DND-41 (cell line): ENCODE measurements around the gene MESD.

Source experiments
- ATAC-seq: fragments of 200-7000 bp; cut with Tn5 transposase; 3 replicates; pipeline ENCODE4 v1.9.1; 2021; ENCODE audit warnings: low read depth; ENCODE audit not compliant: insufficient read depth
- DNase-seq: peaks from one replicate; pipeline ENCODE4 v3.0.0-alpha.2; 2020
- H2AFZ ChIP-seq: 2 replicates; pipeline ENCODE4 v1.6.0; 2012; ENCODE audit warnings: low read depth, low read length
- H3K27ac ChIP-seq: 2 replicates; pipeline ENCODE4 v1.5.1; 2012; ENCODE audit warnings: low read length, inconsistent platforms
- H3K27me3 ChIP-seq: fragments of 200-600 bp; sonication (generic); 2 replicates; pipeline ENCODE4 v1.6.0; 2012; ENCODE audit warnings: low read length, mild to moderate bottlenecking, inconsistent platforms; ENCODE audit not compliant: insufficient read depth, poor library complexity
- H3K36me3 ChIP-seq: 2 replicates; pipeline ENCODE4 v1.5.1; 2012; ENCODE audit warnings: low read length, inconsistent platforms; ENCODE audit not compliant: insufficient read depth
- H3K4me1 ChIP-seq: 2 replicates; pipeline ENCODE4 v1.5.1; 2012; ENCODE audit warnings: mild to moderate bottlenecking, low read length; ENCODE audit not compliant: insufficient read depth
- H3K4me2 ChIP-seq: 2 replicates; pipeline ENCODE4 v1.6.0; 2012; ENCODE audit warnings: mild to moderate bottlenecking, moderate library complexity, low read length, inconsistent platforms; ENCODE audit not compliant: insufficient read depth
- H3K4me3 ChIP-seq, 2 experiments: fragments of 200-600 bp in 1 of 2; shearing (Covaris generic) in 1 of 2; 2 replicates each; pipeline ENCODE4 v1.5.1; 2012 to 2016; ENCODE audit warnings: inconsistent platforms in 2 of 2, low read length in 2 of 2, mild to moderate bottlenecking in 2 of 2, low read depth in 1 of 2, moderate library complexity in 1 of 2
- H3K79me2 ChIP-seq: 2 replicates; pipeline ENCODE4 v1.6.0; 2012; ENCODE audit warnings: low read length, inconsistent platforms; ENCODE audit not compliant: insufficient read depth
- H3K9ac ChIP-seq: 2 replicates; pipeline ENCODE4 v1.6.0; 2012; ENCODE audit warnings: low read depth, mild to moderate bottlenecking, inconsistent platforms, low read length, moderate library complexity
- H3K9me3 ChIP-seq: 2 replicates; pipeline ENCODE4 v1.5.1; 2012; ENCODE audit warnings: low read length, moderate library complexity, mild to moderate bottlenecking, inconsistent platforms; ENCODE audit not compliant: insufficient read depth, severe bottlenecking
- H4K20me1 ChIP-seq: 2 replicates; pipeline ENCODE4 v1.6.0; 2012; ENCODE audit warnings: low read length; ENCODE audit not compliant: insufficient read depth
- EZH2 ChIP-seq: IDR thresholded peaks from 3 replicates; pipeline ENCODE4 v1.6.1; 2012; ENCODE audit warnings: borderline replicate concordance, low read depth, mild to moderate bottlenecking, moderate library complexity, low read length, inconsistent platforms; ENCODE audit not compliant: severe bottlenecking
- TF ChIP-seq, protein P1 (sequence below): IDR thresholded peaks from 2 replicates; pipeline ENCODE4 v1.5.1; 2012; ENCODE audit warnings: borderline replicate concordance, low read length, moderate library complexity, mild to moderate bottlenecking; ENCODE audit not compliant: poor library complexity, severe bottlenecking; ENCODE audit errors: extremely low read depth

MESD gene

DNA sequence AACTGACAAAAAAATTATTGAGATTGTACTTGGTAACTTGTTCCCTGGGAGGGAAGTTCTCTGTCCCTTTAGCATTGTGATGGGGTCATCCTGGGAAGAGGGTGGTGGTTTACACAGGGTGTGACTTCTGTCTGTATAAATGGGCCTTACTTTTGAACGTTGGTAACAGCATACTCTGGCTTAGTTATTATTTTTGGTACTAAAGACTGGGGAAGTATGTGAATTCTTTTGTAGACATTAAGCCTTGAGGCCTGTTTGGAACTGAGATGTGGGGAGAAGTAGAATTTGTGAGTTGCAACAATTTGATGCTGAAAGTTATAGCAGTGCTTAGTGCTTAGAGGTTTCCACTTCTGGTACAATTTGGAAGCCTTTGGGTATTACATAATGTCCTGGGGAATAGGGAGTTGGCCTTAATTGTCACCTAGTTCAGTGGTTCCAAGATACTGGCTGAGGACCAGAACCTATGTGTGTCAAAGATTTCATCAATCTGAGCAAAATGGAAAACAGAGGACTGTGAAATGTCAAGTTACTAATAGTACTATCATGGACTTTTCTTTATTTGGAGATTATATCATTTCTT lies 27.0 kb upstream of the MESD start:
- Histone ChIP-seq H4K20me1 (no peaks in the 10 kb centered on the region), H3K27ac (no peak overlapping the region), H3K79me2 (no peaks in the 10 kb centered on the region), H3K9me3 (no peaks in the 10 kb centered on the region), H3K27me3 (no peaks in the 10 kb centered on the region), H3K9ac (no peak overlapping the region), H3K4me3 (no peak overlapping the region), H2AFZ (no peak overlapping the region), H3K4me1 (no peaks in the 10 kb centered on the region), H3K36me3 (no peaks in the 10 kb centered on the region), H3K4me2 (no peak overlapping the region)
- no peak for TF ChIP-seq EZH2
- TF ChIP-seq, protein P1, sequence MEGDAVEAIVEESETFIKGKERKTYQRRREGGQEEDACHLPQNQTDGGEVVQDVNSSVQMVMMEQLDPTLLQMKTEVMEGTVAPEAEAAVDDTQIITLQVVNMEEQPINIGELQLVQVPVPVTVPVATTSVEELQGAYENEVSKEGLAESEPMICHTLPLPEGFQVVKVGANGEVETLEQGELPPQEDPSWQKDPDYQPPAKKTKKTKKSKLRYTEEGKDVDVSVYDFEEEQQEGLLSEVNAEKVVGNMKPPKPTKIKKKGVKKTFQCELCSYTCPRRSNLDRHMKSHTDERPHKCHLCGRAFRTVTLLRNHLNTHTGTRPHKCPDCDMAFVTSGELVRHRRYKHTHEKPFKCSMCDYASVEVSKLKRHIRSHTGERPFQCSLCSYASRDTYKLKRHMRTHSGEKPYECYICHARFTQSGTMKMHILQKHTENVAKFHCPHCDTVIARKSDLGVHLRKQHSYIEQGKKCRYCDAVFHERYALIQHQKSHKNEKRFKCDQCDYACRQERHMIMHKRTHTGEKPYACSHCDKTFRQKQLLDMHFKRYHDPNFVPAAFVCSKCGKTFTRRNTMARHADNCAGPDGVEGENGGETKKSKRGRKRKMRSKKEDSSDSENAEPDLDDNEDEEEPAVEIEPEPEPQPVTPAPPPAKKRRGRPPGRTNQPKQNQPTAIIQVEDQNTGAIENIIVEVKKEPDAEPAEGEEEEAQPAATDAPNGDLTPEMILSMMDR = no peak
- no peak for DNase-seq
- no peak for ATAC-seq

DNA sequence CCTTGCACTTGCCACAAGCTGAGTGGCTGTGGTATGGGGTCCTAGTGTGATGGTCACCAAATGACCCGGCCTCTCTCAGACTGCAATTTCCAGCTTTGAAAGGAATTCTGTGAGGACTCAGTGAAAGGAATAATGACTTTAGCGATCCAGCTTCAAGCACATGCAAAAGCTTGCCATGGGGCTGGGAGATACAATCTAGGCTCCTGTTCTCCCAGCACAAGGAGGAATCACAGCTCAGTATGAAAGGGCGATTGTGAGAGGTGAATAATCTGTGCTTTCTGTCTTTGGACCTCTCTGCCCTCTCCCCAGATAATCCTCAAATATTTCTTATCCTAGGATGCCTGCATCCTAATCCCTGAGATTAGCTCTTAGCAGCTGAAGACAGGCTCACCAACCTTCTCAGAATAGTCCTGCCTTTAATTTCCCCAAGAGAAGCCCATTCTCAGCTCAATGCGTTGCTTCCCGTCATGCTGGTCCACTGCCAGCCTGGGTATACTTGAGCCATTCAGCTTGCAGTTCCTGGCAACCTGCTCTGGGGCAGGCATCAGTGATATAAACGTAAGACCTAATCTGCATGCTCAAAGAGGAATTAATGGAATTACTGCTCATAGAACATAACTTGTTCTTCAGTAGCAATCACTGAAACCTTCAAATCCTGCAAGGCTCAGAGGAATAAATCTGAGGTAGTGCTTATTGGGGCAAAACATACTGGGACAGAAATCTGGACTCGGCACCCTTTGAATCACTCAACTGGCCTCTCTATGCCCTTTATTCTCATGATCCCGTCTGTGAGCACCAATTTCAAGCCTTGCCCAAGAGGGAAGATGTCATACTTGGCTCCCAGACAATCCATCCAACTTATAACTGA lies 26.2 kb upstream of the MESD start:
- TF ChIP-seq, protein P1 = no peak
- TF ChIP-seq EZH2 = no peak
- DNase-seq (no peak), ATAC-seq (no peak)
- Histone ChIP-seq H3K36me3 (no peaks in the 10 kb centered on the region), H2AFZ (no peak overlapping the region), H3K27me3 (no peaks in the 10 kb centered on the region), H3K4me2 (no peak overlapping the region), H4K20me1 (no peaks in the 10 kb centered on the region), H3K4me3 (no peak overlapping the region), H3K9me3 (no peaks in the 10 kb centered on the region), H3K27ac (no peak overlapping the region), H3K9ac (no peak overlapping the region), H3K4me1 (no peaks in the 10 kb centered on the region), H3K79me2 (no peaks in the 10 kb centered on the region)

DNA sequence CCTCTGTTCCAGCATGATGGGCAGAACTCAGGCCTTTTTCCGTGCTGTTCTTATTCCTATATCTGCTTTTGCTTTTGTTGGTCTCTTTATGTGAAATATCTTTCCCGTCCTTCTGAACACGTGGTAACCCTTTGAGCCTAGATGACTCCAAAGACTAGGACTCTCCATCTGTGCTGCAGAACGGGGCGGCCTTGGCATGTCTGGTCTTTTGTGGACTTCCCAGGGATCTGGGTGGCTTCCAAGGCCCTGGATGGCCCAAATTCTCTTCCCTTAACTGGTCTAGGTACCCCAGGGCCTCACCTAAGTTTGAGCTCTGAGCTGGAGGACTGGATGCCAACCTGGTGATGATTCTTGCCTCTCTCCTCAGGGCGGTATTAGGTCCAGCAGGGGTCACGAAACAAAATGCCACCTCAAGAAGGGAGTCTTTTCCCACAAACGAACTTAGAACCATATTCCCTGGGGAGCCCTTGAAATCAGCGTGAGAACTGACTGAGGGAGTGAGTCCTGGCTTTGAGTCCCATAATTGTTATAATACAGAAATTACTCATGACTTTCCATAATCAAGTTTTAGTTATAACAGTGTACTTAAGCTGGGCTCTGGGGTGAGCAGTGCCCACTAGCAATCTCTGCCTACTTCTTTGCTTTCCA lies 25.0 kb upstream of the MESD start:
- ATAC-seq = no peak

More for the DNA sequence above, 25.0 kb upstream of the MESD start:
- H3K4me3 ChIP-seq = no peak overlapping the region
- H3K27ac ChIP-seq = no peak overlapping the region
- H3K9me3 ChIP-seq = no peaks in the 10 kb centered on the region
- no peaks in the 10 kb centered on the region for H3K36me3 ChIP-seq
- H3K4me2 ChIP-seq = no peak overlapping the region
- H3K4me1 ChIP-seq = no peaks in the 10 kb centered on the region
- no peak for DNase-seq
- no peak overlapping the region for H2AFZ ChIP-seq
- H3K79me2 ChIP-seq = no peaks in the 10 kb centered on the region
- no peaks in the 10 kb centered on the region for H3K27me3 ChIP-seq
- H4K20me1 ChIP-seq = no peaks in the 10 kb centered on the region
- H3K9ac ChIP-seq = no peak overlapping the region
- TF ChIP-seq, protein P1 = no peak
- no peak for TF ChIP-seq EZH2
